Fibroblast of pulmonary artery (primary cell): ENCODE measurements around the gene KCNJ11.
A peak's percentile ranks its signal among the peaks of the same experiment; 100 is the strongest.

ENCODE experiments used
- DNase-seq: peaks from one replicate; pipeline ENCODE4 v3.0.0-alpha.2; 2010; ENCODE audit warnings: low read depth
- H3K4me3 ChIP-seq: replicated peaks from 2 replicates; pipeline ENCODE4 v1.5.1; 2011; ENCODE audit warnings: low read depth, mild to moderate bottlenecking, control low read depth, low read length, moderate library complexity
- TF ChIP-seq, protein P1 (sequence below): IDR thresholded peaks from 2 replicates; pipeline ENCODE4 v1.5.1; 2011; ENCODE audit warnings: mild to moderate bottlenecking, control low read depth, low read length, inconsistent platforms; ENCODE audit errors: missing control alignments

Gene KCNJ11

GRCh38 chr11:17381156-17381555, 7.3 kb downstream of the KCNJ11 start:
- TF ChIP-seq, protein P1, sequence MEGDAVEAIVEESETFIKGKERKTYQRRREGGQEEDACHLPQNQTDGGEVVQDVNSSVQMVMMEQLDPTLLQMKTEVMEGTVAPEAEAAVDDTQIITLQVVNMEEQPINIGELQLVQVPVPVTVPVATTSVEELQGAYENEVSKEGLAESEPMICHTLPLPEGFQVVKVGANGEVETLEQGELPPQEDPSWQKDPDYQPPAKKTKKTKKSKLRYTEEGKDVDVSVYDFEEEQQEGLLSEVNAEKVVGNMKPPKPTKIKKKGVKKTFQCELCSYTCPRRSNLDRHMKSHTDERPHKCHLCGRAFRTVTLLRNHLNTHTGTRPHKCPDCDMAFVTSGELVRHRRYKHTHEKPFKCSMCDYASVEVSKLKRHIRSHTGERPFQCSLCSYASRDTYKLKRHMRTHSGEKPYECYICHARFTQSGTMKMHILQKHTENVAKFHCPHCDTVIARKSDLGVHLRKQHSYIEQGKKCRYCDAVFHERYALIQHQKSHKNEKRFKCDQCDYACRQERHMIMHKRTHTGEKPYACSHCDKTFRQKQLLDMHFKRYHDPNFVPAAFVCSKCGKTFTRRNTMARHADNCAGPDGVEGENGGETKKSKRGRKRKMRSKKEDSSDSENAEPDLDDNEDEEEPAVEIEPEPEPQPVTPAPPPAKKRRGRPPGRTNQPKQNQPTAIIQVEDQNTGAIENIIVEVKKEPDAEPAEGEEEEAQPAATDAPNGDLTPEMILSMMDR: no peak
- peak; percentile 38 for DNase-seq
- H3K4me3 ChIP-seq: no peak overlapping the region

- TF ChIP-seq, protein P1: no peak
- H3K4me3 ChIP-seq: no peak overlapping the region
- DNase-seq: no peak
Measured at GRCh38 chr11:17379383-17380180, 8.9 kb downstream of the KCNJ11 start.

- DNase-seq: no peak
- H3K4me3 ChIP-seq: no peak overlapping the region
- TF ChIP-seq, protein P1: no peak
Measured at GRCh38 chr11:17378655-17379054, 9.8 kb downstream of the KCNJ11 start.

DNA sequence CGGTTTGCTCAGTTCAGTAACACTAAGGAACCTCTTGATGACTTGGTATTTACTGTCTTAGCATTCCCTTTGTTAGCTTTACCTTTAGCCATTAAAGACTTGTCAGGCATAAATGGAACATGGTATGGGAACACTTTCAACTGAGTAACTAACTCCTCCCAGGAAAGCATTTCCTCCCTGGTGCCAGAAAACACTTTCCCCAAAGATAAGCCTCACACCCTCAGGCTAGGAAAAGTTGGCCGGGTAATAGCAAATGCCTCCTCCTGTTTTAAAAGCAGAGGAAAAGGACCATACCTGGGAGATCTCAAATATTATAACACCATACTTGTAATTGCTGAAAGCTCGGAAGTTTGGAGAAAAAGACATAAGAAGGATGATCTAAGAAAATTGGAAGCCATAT, 12.0 kb downstream of the KCNJ11 start:
- no peak overlapping the region for H3K4me3 ChIP-seq
- TF ChIP-seq, protein P1: no peak
- no peak for DNase-seq

GRCh38 chr11:17375547-17375946, 12.9 kb downstream of the KCNJ11 start:
- TF ChIP-seq, protein P1: no peak
- no peak overlapping the region for H3K4me3 ChIP-seq
- no peak for DNase-seq

DNA sequence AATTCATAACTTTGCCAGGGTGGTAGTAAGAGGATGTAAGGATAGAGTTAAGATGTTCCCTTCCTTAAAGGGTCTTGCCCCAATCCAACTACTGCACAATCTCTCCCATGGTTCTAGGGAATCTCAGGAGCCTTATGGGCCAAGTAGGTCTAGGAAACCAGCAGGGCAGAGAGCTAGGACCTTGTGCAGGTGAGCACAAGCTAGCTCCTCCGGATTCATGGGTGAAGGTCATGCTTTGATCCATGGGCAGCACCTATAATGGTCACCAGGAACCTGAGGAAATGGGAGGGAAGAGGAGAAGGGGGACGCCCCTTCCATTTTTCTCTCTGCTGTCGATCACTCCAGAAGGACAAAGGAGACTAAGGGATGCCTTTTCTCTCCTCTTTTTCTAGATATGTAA, 16.8 kb downstream of the KCNJ11 start:
- no peak overlapping the region for H3K4me3 ChIP-seq
- TF ChIP-seq, protein P1: no peak
- peak; percentile 64 for DNase-seq
